RPMI7951 (cell line): ENCODE measurements around the gene TPSAB1. TPM values are rescaled to one million over a fixed set of nuclear protein-coding genes. Genes with fewer than 3 reads are reported as not detected.
"Not testable (repeated sequence)": the region's sequence is repeated elsewhere in the genome, so short reads cannot be mapped to it uniquely, and the experiment has no call there.

Source experiments
- DNase-seq: peaks from one replicate; pipeline ENCODE4 v3.0.0-alpha.2; 2012; ENCODE audit warnings: low read depth
- total RNA-seq: library from RNA; depleted of rRNA; stranded (reverse); fragments of >200 nt; shearing (Covaris generic); gene quantifications from 2 replicates; pipeline ENCODE4 v1.2.3, GENCODE V29; 2014; rRNA removed

The TPSAB1 gene
- total RNA-seq = 0.39 and 0.72 TPM in 2 replicates

- not testable (repeated sequence) for DNase-seq
These were observed at the start of gene TPSAB1 for GRCh38 chr16:1240436-1240835. TSS of gene TPSAB1 (plus strand) at chr16:1240705. CDS start at chr16:1240939, 234 bp downstream.

DNA sequence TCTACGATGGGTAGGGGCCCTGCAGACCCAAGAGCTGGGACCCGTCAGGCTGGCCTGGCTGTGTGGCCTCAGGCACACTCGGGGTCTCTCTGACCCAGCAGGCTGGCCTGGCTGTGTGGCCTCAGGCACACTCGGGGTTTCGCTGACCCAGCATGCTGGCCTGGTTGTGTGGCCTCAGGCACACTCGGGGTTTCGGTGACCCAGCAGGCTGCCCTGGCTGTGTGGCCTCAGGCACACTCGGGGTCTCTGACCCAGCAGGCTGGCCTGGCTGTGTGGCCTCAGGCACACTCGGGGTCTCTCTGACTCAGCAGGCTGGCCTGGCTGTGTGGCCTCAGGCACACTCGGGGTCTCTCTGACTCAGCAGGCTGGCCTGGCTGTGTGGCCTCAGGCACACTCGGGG, 49.7 kb upstream of the TPSAB1 start:
- not testable (repeated sequence) for DNase-seq

GRCh38 chr16:1192384-1193073, 48.0 kb upstream of the TPSAB1 start:
- DNase-seq = no peak

DNA sequence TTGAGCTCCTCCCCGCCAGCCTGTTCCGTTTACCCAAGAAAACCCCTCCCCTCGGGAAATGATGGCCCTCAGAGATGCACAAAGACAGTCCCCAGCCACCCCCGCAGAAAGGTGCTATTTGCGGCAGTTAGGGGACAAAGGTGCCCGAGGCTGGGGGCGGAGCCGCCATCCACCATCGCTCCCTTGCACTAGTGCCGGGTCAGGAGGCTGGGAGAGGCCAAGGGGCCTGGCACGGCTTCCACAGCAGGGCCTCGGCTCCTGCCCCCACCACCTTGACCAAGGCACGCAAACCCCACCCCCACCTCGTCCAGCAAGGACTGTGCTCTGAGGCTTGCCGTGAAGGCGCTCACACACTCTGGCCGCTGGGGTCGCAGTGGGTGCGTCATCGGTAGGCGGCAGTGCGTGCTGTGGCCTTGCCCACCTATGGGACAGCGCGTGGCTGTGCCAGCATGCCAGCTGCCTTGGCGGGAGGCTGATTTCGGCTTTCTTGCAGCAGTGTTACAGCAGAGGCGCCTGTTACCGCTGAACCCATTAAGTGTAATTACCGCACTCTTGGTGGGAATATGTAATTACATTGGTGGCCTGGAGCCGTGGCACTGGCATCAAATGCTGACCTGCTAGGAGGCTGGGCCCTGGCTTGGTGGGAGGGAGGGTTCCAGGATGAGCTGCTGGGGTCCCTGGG, 47.2 kb upstream of the TPSAB1 start:
- DNase-seq = no peak

DNA sequence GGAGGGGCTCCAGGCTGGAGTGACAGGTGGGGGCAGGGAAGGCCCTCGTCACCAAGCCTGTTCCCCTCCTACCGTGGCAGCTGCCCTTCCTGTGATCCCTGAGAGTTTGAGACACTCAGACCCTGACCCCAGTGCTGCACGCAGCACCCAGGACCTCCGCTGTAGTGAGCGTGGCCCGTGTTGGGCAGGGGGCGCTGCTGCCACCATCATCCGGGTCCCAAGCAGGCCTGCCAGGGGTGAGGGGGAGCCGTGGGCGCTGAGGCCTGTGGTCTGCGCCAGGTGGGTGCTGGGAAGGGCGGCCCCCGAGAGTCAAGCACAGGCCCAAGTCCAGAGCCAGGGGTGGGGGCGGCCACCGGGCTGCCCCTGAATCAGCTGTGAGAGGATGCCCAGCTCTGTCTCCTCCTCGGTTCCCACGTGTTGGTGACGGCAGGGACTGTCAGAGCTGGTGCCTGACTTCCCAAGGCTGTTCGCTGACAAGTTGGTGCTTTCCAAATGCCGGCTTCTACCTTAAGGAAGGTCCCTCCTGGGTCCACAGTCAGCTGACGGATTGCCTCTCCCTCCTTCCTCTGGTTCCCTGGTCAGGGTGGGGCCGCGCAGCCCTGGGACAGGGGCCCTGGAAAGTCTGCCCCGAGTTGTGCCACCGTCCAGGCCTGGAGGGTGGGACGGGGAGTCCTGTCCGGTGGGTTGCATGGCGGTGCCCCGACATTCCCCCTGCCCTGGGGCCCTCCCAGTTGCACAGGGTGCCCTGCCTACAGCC, 46.5 kb upstream of the TPSAB1 start:
- DNase-seq = no peak

DNA sequence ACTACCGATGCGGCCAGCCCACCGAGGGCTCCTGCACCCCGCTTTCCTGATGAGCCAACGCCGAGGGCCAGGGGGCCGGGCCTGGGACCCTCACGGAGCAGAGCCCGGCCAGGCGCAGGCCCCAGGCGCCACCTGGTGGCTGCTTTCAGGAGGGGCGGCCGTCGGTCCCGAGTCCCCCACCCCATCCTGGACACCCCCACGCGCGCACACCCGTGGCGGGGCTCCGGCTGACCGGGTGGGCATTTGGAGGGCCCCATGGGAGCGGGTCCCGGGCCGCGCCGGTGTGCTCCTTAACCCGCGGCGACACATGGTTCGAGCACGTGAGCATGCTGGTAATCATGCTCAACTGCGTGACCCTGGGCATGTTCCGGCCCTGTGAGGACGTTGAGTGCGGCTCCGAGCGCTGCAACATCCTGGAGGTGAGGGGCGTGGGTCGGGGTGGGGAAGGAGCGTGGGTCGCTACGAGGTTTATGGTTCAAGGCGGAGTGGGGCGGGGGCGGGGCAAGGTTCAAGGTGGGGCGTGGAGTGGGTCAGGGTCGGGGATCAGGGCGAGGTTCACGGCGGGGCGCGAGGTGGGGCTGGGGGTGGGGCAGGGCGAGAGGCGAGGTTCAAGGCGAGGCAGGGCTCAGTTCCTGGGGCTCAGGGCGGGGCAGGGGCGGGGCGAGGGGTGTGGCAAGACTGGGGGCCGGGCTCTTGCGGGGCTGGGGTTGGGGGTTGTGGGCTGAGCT, 45.7 kb upstream of the TPSAB1 start:
- DNase-seq = no peak

- no peak for DNase-seq
These were observed 45.2 kb upstream of the TPSAB1 start for GRCh38 chr16:1195393-1195666.

DNA sequence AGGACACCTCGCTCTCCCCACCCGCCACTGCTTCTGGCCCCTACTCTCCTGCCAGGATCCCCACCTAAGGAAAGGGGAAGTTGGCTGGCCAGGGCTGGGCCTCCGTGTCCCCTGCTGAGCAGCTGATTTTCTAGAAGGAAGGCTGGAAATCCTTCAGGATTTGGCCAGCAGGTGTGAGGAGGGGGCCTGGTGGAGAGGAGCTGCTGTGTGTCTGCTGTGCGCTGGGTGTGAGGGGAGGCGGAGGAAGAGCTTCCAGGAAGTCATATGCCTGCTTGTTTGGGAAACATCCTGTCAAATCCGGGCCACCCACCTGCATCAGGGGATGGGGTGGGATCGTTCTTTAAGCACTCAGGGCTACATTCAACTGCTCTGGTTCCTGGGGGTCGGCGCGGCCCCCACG, 44.0 kb upstream of the TPSAB1 start:
- DNase-seq = no peak

- DNase-seq = no peak
These were observed 43.2 kb upstream of the TPSAB1 start for GRCh38 chr16:1197237-1197866.

DNA sequence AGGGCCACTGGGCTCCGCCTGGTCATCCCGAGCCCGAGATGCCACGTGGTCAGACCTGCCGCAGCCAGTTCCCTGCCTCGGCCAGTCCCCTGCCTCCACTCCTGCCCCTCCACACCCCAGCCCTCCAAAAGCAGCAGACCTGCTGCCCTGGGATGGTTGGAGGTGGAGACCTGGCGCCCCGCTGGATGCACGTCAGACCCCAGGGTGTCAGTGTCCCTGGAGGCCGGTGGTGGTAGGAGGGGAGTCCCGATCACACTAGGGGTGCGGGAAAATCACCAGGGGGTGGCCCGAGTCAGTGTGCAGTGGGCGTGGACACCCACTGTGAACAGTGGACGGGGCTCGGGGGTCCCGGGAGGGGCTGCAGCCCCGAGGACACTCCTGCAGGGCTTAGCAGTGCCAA, 42.3 kb upstream of the TPSAB1 start:
- DNase-seq = no peak

GRCh38 chr16:1198671-1199346, 41.7 kb upstream of the TPSAB1 start:
- not testable (repeated sequence) for DNase-seq

GRCh38 chr16:1199347-1200013, 41.0 kb upstream of the TPSAB1 start:
- DNase-seq = no peak

DNA sequence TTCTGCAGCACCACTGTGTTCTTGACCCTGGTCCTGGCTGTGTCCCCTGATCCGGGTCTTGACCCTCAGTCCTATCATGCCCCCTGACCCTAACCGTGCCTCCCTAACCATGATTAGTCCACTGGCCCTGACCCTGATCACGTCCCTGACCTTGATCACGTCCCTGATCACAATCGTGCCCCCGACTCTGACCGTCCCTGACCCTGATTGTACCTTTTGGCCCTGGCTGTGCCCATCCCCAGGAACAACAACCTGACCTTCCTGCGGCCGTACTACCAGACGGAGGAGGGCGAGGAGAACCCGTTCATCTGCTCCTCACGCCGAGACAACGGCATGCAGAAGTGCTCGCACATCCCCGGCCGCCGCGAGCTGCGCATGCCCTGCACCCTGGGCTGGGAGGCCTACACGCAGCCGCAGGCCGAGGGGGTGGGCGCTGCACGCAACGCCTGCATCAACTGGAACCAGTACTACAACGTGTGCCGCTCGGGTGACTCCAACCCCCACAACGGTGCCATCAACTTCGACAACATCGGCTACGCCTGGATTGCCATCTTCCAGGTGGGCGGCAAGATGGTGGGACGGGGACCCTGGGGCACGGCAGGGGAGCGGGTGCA, 40.4 kb upstream of the TPSAB1 start:
- no peak for DNase-seq

DNA sequence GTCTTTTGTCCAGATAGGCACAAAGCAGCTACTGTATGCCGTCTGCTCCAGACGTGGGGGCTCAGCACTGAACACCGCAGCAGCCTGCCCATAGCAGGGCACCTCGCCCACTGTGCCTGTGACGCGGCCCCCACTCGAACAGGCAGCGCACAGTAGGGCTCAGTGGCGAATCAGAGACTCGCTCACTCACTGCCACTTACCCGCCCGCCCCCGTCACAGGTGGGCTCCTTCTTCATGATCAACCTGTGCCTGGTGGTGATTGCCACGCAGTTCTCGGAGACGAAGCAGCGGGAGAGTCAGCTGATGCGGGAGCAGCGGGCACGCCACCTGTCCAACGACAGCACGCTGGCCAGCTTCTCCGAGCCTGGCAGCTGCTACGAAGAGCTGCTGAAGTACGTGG, 39.1 kb upstream of the TPSAB1 start:
- no peak for DNase-seq

GRCh38 chr16:1202274-1202673, 38.2 kb upstream of the TPSAB1 start:
- DNase-seq = no peak

DNA sequence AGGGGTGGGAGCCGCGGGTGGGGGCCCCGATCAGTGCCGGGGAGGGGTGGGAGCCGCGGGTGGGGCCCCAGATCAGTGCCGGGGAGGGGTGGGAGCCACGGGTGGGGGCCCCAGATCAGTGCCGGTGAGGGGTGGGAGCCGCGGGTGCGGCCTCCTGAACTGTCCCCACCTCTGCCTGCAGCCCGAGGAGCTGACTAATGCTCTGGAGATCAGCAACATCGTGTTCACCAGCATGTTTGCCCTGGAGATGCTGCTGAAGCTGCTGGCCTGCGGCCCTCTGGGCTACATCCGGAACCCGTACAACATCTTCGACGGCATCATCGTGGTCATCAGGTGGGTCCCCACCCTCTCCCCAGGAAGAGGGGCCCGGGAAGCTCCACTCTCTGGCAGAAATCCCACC, 35.6 kb upstream of the TPSAB1 start:
- DNase-seq = no peak

DNA sequence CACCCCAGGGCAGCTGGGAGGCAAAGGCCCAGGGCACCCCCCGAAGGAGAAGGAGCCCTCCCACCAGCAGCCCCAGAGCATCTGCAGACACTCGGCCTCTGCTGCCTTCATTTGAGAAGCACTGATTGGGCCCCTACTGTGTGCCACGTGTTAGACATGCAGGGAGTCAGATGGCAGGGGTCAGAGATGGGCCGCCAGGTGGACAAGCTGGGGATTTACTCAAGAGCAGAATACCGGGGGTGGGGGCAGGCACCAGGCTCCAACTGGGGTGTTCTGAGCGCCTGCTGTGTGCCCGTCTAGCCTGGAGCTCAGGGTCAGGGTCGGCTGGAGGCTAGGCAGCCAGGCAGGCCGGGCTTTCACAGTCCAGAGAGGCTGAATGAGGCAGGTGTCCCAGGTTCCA, 34.2 kb upstream of the TPSAB1 start:
- no peak for DNase-seq

GRCh38 chr16:1206786-1207185, 33.7 kb upstream of the TPSAB1 start:
- DNase-seq = no peak

GRCh38 chr16:1208239-1208830, 32.2 kb upstream of the TPSAB1 start:
- DNase-seq = no peak

DNA sequence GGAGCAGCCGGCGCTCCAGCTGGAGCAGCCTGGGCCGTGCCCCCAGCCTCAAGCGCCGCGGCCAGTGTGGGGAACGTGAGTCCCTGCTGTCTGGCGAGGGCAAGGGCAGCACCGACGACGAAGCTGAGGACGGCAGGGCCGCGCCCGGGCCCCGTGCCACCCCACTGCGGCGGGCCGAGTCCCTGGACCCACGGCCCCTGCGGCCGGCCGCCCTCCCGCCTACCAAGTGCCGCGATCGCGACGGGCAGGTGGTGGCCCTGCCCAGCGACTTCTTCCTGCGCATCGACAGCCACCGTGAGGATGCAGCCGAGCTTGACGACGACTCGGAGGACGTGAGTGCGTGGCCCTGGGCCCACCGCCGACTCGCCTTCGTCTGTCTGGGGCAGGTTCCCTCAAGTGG, 31.4 kb upstream of the TPSAB1 start:
- DNase-seq = no peak
